ENCODE results near the gene SYNM.

The SYNM gene

DNA sequence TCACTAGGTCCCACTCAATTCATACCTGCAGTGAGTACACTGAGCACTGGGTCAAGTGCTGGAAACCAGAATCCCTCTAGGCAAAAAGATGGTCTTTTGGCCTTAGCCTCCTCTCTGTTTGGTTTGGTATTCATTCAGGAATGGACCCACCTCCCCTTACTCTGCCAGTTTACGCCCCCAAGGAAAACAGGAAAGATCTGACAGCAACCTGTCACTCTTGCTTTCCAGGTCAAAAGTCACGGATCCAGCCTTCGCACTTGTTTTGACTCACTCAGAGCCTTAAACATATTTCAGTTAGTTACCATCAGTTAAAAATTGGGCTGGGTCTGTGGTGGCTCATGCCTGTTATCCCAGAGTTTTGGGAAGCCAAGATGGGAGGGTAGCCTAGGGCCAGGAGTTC, 68.1 kb downstream of the SYNM start:
- no peak for FAIRE-seq

DNA sequence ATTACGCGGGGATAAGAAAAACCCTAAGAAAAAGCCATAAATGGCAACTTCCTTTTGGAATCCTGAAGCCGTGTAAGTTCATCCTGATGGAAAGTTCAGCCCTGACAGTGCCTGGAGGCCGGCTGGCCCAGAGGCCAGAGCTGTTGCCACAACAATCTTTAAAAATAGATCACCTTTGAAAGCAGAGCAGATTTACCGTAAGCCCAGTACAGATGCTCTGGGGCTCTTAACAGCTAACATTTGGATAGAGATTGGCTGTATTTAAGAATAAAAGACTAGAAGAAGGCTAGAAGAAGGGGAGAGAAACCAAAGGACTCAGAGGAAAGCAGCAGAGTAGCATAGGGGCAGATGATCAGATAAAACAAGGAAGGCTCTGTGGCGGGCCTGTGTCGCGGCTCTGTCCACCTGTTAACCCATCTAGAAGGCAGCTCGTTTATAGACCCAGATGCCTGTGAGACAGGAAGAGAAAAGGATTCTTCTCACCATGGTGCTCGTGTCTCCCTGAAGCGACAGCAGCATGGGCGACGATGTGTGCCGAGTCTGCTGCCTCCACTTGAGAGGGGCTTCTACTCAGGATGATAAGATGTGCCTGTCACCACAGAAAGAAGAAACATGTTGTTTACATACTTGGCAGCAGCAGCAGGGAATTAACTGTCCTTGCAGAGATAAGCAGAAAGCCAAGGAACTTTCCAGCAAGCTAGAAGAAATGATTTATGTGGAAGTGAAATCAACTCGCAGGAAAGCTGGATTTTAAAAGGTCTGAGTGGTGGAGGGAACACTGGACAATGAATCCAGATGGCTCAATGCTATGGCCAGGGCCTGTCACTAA, 69.9 kb downstream of the SYNM start:
- FAIRE-seq, result no peak

DNA sequence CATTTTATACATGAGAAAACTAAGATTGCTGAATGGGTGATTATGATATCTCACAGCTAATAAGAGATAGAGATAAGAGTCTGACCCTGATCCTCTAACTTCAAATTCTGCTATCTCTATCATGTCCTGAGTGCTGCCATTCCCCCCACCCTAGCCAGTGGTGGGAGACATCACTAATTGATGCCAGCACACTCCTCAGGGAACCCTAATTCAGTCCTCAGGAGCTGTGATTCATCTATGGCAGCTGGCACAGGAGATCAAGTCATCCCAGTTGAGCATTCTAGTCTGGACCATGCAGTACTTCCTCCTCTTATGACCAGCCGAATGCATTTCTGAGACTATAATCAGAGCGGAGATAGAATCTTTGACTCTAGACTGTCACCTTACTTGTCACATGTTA, 71.9 kb downstream of the SYNM start:
- FAIRE-seq, result no peak

DNA sequence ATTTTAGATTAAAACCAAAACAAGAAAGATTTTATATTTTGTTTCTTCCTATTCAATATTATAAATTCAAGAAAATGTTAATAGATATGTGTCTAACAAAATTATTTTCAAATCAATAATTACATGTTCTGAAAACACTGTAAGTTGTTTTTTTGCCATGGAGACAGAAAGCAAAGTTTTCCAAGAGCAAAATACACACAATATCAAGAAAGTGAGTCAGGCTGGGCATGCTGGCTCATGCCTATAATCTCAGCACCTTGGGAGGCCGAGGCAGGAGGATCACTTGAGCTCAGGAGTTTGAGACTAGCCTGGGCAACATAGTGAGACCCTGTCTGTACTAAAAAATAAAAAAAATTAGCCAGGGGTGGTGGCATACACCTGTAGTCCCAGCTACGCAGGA, 72.8 kb downstream of the SYNM start:
- FAIRE-seq, result peak; percentile 51

DNA sequence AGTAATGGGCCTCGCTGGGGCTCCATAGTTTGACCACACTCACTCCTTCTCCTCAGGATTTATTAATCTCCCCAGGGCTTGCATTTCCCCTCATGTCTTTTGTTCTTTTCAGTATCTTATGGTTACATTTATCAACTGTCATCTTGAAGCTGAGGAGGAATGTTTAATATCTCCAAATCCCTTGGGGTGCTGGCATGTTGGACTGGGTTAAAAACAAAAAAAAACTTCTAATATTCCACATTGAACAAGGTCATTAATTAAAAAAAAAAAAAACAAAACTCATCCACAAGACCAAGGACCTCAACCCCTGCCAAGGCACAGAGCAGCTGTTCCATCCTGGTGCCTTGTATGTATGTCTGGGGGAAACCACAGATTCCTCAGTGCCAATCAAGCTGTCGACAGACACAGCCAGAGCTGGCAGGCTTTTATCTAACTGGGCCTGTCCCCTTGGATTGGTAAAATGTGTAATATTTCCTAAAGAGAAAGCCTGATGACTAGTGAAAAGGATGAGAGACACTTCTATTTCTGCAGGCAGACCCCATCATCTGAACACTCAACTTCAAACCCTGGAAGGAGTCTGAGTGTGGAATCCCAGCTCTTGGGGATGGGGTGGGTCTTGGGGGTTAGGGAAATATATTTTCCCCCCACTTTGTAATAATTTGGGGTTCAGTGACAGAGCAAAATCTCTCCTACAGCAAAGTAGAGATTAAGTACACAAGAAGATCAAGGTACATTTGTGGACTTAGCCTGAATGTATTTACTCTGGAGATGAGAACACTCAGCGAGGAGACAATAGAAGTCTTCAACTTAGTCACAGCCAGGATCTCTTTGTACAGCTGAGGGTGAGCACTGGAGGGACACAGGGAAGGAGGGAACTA, 75.4 kb downstream of the SYNM start:
- FAIRE-seq, result no peak

DNA sequence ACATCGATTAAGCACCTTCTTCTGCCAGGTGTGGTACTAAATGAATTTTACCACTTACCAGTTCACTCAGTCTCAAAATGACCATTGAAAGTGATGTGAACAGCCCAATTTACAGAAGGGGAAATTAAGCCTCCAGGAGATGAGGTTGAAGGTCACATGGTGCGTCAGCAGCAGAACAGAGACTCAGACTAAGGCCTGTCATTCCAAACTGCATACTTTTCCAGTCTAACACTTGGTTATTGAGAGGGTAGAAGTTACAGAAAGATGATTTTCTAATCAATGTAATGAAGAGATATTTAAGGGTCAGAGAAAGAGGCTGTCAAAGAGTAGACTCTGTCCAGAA, 76.1 kb downstream of the SYNM start:
- FAIRE-seq, result no peak

DNA sequence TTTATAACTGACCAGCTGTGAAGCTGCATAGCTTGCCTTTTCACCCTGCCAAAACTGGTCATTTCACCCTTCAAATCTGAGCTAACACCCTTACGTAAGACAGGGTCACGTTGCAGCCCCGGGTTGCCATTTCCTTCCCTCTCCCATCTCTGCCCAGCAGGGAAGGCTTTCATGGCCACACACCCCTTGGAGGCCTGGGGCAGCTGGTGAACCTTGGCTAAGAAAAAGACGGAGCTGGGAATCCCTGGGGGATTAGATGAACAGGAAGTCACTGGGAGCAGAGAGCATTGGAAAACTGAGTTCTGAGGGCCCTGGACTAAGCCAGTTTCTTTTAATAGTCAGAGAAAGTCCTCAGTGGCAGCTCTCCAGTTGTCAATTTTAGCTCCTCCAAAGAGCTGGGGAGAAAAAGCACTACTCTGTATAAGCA, 76.7 kb downstream of the SYNM start:
- no peak for FAIRE-seq

DNA sequence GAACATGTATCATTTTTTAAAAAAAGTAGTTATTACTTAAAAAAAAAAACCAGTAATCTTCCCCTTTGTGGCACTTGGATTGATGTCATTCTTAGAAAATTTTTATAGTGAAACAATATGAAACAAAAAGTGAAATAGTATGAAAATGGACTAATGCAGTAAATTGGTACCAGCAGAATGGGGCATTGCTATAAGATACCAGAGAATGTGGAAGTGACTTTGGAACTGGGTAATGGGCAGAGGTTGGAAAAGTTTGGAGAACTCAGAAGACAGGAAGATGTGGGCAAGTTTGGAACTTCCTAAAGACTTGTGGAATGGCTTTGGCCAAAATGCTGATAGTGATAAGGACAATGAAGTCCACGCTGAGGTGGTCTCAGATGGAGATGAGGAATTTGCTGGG, 77.9 kb downstream of the SYNM start:
- FAIRE-seq, result no peak

All from endometrium (tissue), 2 donors.